SK-N-SH (cell line): ENCODE measurements around the gene FNDC1. TPM values are rescaled to one million over a fixed set of nuclear protein-coding genes. Genes with fewer than 3 reads are reported as not detected.

Experiments
- CTCF ChIA-PET: fragments of 300-600, 350-600 bp; formaldehyde crosslinking; extraction: SDS; loops from one replicate; lab custom pipeline; 2021; lab: Yijun Ruan, JAX
- POLR2A ChIA-PET: fragments of 350-600 bp; sonication (Branson Sonifier 250); formaldehyde crosslinking; extraction: SDS; loops from one replicate; lab custom pipeline; 2020; ENCODE audit warnings: antibody characterized with exemption, inconsistent platforms; lab: Yijun Ruan, JAX
- DNase-seq: peaks from one replicate; pipeline ENCODE4 v3.0.0; 2012
- H2AFZ ChIP-seq: fragments of 200-600 bp; sonication (generic); 2 replicates; pipeline ENCODE4 v1.8.1; 2016; ENCODE audit warnings: antibody characterized with exemption, mild to moderate bottlenecking, low read depth
- H3F3A ChIP-seq: fragments of 200-600 bp; sonication (generic); replicated peaks from 2 replicates; pipeline ENCODE3; 2016; ENCODE audit warnings: antibody characterized with exemption, mild to moderate bottlenecking; ENCODE audit not compliant: insufficient read depth
- H3K27ac ChIP-seq, 2 experiments: fragments of 200-500 bp in 1 of 2; fragments of 200-600 bp in 1 of 2; sonication (Bioruptor generic) in 1 of 2; sonication (generic), shearing (Covaris generic) in 1 of 2; 2 replicates each; pipeline versions ENCODE4 v1.5.1 to v1.6.1; 2014 to 2016; ENCODE audit warnings: low read depth in 2 of 2, inconsistent platforms in 1 of 2, low read length in 1 of 2, mild to moderate bottlenecking in 1 of 2, mixed read lengths in 1 of 2
- H3K27me3 ChIP-seq: fragments of 200-600 bp; sonication (generic), shearing (Covaris generic); 2 replicates; pipeline ENCODE4 v1.6.1; 2016; ENCODE audit warnings: mixed run types; ENCODE audit not compliant: insufficient read depth
- H3K36me3 ChIP-seq, 2 experiments: fragments of 200-500 bp in 1 of 2; fragments of 200-600 bp in 1 of 2; sonication (Bioruptor generic) in 1 of 2; sonication (generic) in 1 of 2; replicated peaks in 1 of 2; 2 replicates each; pipeline versions ENCODE3 to v1.5.1; 2014 to 2016; ENCODE audit warnings: low read length in 1 of 2, mild to moderate bottlenecking in 1 of 2; ENCODE audit not compliant: insufficient read depth in 2 of 2, control insufficient read depth in 1 of 2
- H3K4me1 ChIP-seq, 2 experiments: fragments of 200-500 bp in 1 of 2; fragments of 200-600 bp in 1 of 2; sonication (Bioruptor generic) in 1 of 2; sonication (generic), shearing (Covaris generic) in 1 of 2; 2 replicates each; pipeline versions ENCODE4 v1.5.1 to v1.6.1; 2014 to 2016; ENCODE audit warnings: low read depth in 1 of 2, low read length in 1 of 2, mixed run types in 1 of 2; ENCODE audit not compliant: insufficient read depth in 2 of 2, control insufficient read depth in 1 of 2
- H3K4me2 ChIP-seq: fragments of 200-600 bp; sonication (generic), shearing (Covaris generic); 2 replicates; pipeline ENCODE4 v1.6.1; 2017; ENCODE audit warnings: mixed run types
- H3K4me3 ChIP-seq, 2 experiments: fragments of 200-500 bp in 1 of 2; fragments of 200-600 bp in 1 of 2; sonication (Bioruptor generic) in 1 of 2; sonication (generic), shearing (Covaris generic) in 1 of 2; 2 replicates each; pipeline versions ENCODE4 v1.5.1 to v1.8.1; 2014 to 2016; ENCODE audit warnings: low read depth in 2 of 2, inconsistent platforms in 1 of 2, low read length in 1 of 2, mild to moderate bottlenecking in 1 of 2, mixed read lengths in 1 of 2, moderate library complexity in 1 of 2
- H3K79me2 ChIP-seq: fragments of 200-600 bp; sonication (generic); 2 replicates; pipeline ENCODE4 v1.8.1; 2017; ENCODE audit warnings: mild to moderate bottlenecking; ENCODE audit not compliant: insufficient read depth
- H3K9ac ChIP-seq: fragments of 200-600 bp; sonication (generic); 2 replicates; pipeline ENCODE4 v1.6.1; 2017; ENCODE audit warnings: mixed run types
- H3K9me2 ChIP-seq: fragments of 200-600 bp; sonication (generic); 2 replicates; pipeline ENCODE4 v1.6.1; 2017; ENCODE audit warnings: mixed run types
- H3K9me3 ChIP-seq: fragments of 200-600 bp; sonication (generic); 2 replicates; pipeline ENCODE4 v1.6.1; 2017; ENCODE audit warnings: mixed run types, mild to moderate bottlenecking, moderate library complexity
- H4K20me1 ChIP-seq: fragments of 200-600 bp; sonication (generic); 2 replicates; pipeline ENCODE4 v1.6.1; 2017; ENCODE audit warnings: mild to moderate bottlenecking, mixed run types; ENCODE audit not compliant: insufficient read depth
- EP300 ChIP-seq, 2 experiments: IDR thresholded peaks; 2 replicates each; pipeline versions ENCODE4 v1.4.0 to v1.6.1; 2012; ENCODE audit warnings: borderline replicate concordance in 1 of 2, low read depth in 1 of 2, low read length in 1 of 2
- FOXM1 ChIP-seq: IDR thresholded peaks from 2 replicates; pipeline ENCODE4 v1.4.0; 2012; ENCODE audit warnings: low read depth, mild to moderate bottlenecking
- GATA2 ChIP-seq: sonication (generic); formaldehyde crosslinking; IDR thresholded peaks from 2 replicates; pipeline ENCODE4 v1.5.0; 2020; ENCODE audit warnings: mild to moderate bottlenecking, missing genetic modification reagents
- JUND ChIP-seq: IDR thresholded peaks from 2 replicates; pipeline ENCODE4 v1.4.0; 2012
- MEF2A ChIP-seq: IDR thresholded peaks from 2 replicates; pipeline ENCODE4 v1.4.0; 2012; ENCODE audit warnings: low read depth, borderline replicate concordance
- MXI1 ChIP-seq: IDR thresholded peaks from 2 replicates; pipeline ENCODE4 v1.6.1; 2012; ENCODE audit warnings: mild to moderate bottlenecking, low read depth, low read length, improper control_type of control experiment
- NFIC ChIP-seq: IDR thresholded peaks from 2 replicates; pipeline ENCODE4 v1.4.0; 2012; ENCODE audit warnings: borderline replicate concordance
- RXRA ChIP-seq: IDR thresholded peaks from 2 replicates; pipeline ENCODE4 v1.4.0; 2012; ENCODE audit warnings: low read depth, mild to moderate bottlenecking, borderline replicate concordance
- SMC3 ChIP-seq: IDR thresholded peaks from 2 replicates; pipeline ENCODE4 v1.6.1; 2012; ENCODE audit warnings: low read depth, low read length, improper control_type of control experiment
- TCF12 ChIP-seq: IDR thresholded peaks from 2 replicates; pipeline ENCODE4 v1.4.0; 2012
- TEAD4 ChIP-seq: IDR thresholded peaks from 2 replicates; pipeline ENCODE4 v1.4.0; 2012; ENCODE audit warnings: mild to moderate bottlenecking, borderline replicate concordance; ENCODE audit not compliant: insufficient read depth
- USF2 ChIP-seq: fragments of 150-350 bp; IDR thresholded peaks from 2 replicates; pipeline ENCODE4 v1.6.1; 2017; ENCODE audit warnings: antibody characterized with exemption, low read length, low read depth, borderline replicate concordance
- YY1 ChIP-seq: IDR thresholded peaks from 2 replicates; pipeline ENCODE4 v1.4.0; 2012; ENCODE audit warnings: low read depth, mild to moderate bottlenecking
- WGBS: methylation state at CpG from one replicate; pipeline ENCODE4 v1.1.6; 2017; ENCODE audit warnings: low lambda C conversion rate; 5-methylcytosine and 5-hydroxymethylcytosine counted together
- polyA plus RNA-seq, 3 experiments: library from polyadenylated mRNA; depleted of rRNA; stranded (reverse); fragments of >200 nt; gene quantifications; 2 replicates each; pipeline ENCODE4 v1.2.3, GENCODE V29; 2012
- TF ChIP-seq, protein P1 (sequence below): IDR thresholded peaks from 2 replicates; pipeline ENCODE4 v1.4.0; 2012; ENCODE audit warnings: low read depth
- TF ChIP-seq, protein P2 (sequence below): IDR thresholded peaks from 2 replicates; pipeline ENCODE4 v1.4.0; 2012; ENCODE audit warnings: low read depth, borderline replicate concordance
- TF ChIP-seq, protein P3 (sequence below): fragments of 200-600 bp; sonication (generic); IDR thresholded peaks from 2 replicates; pipeline ENCODE4 v1.6.1; 2017; ENCODE audit warnings: antibody characterized with exemption, mild to moderate bottlenecking, moderate library complexity

Gene FNDC1
- polyA plus RNA-seq, 1 of the 3 experiments (the other 2 are of a cell fraction): not detected

GRCh38 chr6:159132664-159133063 lies 36.5 kb upstream of the FNDC1 start:
- ChIA-PET CTCF (interaction anchor here (0.9 to 4.3 kb wide), 3 partner anchors 28 to 92 kb away, joined by 3 to 43 read pairs (median 19); no protein-coding TSS in a partner anchor), POLR2A (no interaction called here)
- Histone ChIP-seq H3K36me3 (no peaks in the 10 kb centered on the region), H3F3A (no peaks in the 10 kb centered on the region), H3K79me2 (no peaks in the 10 kb centered on the region), H3K4me1 (no peaks in the 10 kb centered on the region), H3K4me2 (no peak overlapping the region), H3K9ac (no peak overlapping the region), H3K27me3 (peaks cover 8% of the 10 kb centered on the region; the same call in 1 of the 2 replicates), H3K9me2 (no peaks in the 10 kb centered on the region), H3K4me3 (no peak overlapping the region), H4K20me1 (no peaks in the 10 kb centered on the region), H2AFZ (no peak overlapping the region), H3K27ac (no peak overlapping the region), H3K9me3 (no peaks in the 10 kb centered on the region)
- no peak for DNase-seq
- TF ChIP-seq, protein P1, sequence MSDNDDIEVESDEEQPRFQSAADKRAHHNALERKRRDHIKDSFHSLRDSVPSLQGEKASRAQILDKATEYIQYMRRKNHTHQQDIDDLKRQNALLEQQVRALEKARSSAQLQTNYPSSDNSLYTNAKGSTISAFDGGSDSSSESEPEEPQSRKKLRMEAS: no peak
- TF ChIP-seq USF2 (no peak), YY1 (no peak), NFIC (no peak), MXI1 (no peak), TEAD4 (no peak), SMC3 (no peak), EP300 (IDR thresholded peaks at IDR 0.05; ENCODE audit: borderline replicate concordance in 1 of 2, low read depth in 1 of 2, low read length in 1 of 2) (no peak), FOXM1 (no peak), RXRA (no peak), JUND (no peak), GATA2 (CRISPR knock-in tag) (no peak), TCF12 (no peak), MEF2A (no peak)
- TF ChIP-seq, protein P2, sequence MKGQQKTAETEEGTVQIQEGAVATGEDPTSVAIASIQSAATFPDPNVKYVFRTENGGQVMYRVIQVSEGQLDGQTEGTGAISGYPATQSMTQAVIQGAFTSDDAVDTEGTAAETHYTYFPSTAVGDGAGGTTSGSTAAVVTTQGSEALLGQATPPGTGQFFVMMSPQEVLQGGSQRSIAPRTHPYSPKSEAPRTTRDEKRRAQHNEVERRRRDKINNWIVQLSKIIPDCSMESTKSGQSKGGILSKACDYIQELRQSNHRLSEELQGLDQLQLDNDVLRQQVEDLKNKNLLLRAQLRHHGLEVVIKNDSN: no peak
- TF ChIP-seq, protein P3, sequence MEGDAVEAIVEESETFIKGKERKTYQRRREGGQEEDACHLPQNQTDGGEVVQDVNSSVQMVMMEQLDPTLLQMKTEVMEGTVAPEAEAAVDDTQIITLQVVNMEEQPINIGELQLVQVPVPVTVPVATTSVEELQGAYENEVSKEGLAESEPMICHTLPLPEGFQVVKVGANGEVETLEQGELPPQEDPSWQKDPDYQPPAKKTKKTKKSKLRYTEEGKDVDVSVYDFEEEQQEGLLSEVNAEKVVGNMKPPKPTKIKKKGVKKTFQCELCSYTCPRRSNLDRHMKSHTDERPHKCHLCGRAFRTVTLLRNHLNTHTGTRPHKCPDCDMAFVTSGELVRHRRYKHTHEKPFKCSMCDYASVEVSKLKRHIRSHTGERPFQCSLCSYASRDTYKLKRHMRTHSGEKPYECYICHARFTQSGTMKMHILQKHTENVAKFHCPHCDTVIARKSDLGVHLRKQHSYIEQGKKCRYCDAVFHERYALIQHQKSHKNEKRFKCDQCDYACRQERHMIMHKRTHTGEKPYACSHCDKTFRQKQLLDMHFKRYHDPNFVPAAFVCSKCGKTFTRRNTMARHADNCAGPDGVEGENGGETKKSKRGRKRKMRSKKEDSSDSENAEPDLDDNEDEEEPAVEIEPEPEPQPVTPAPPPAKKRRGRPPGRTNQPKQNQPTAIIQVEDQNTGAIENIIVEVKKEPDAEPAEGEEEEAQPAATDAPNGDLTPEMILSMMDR: no peak
- 59% methylated on average over 14 of the region's 15 CpGs for WGBS
